ENCODE measurements around the gene KCNK3. TPM values are rescaled to one million over a fixed set of nuclear protein-coding genes. Genes with fewer than 3 reads are reported as not detected.
"Not testable (repeated sequence)": the region's sequence is repeated elsewhere in the genome, so short reads cannot be mapped to it uniquely, and the experiment has no call there.

KCNK3 gene
- total and polyA plus RNA-seq, 2 donors (not counting 3 experiments of a cell fraction or from before 2014, with no cell fraction given), result not detected

DNA sequence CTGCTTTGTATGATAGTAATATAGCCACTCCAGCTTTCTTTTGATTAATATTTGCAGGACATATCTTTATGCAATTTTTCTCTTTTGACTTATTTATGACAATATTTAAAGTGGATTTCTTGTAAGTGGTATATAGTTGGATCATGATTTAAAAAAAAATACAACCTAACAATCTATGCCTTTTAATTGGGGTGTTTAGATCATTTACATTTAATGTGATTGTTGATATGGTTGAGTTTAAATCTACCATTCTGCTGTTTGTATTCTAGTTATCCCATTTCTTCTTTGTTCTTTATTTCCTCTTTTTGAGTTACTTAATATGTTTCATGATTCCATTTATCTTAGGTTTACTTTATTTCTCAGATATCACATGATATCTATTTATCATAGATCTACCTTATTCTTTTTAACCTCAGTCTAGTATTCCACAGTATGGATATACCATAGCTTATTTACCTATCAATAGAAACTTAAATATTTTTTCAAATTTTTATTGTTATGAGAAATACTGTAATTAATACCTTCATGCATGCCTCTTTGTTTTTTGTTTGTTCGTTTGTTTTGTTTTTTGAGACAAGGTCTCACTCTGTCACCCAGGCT lies 32.1 kb upstream of the KCNK3 start:
- no peak for TF ChIP-seq FOS (IDR thresholded peaks at IDR 0.05; ENCODE audit: borderline replicate concordance, insufficient read depth, low read length)
- TF ChIP-seq, protein P1, sequence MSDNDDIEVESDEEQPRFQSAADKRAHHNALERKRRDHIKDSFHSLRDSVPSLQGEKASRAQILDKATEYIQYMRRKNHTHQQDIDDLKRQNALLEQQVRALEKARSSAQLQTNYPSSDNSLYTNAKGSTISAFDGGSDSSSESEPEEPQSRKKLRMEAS (IDR thresholded peaks at IDR 0.05; ENCODE audit: insufficient read depth, insufficient read length), result no peak
- TF ChIP-seq GATA2 (IDR thresholded peaks at IDR 0.05; ENCODE audit: insufficient read depth, insufficient read length, low read depth, low read length), result no peak
- TF ChIP-seq, protein P2, sequence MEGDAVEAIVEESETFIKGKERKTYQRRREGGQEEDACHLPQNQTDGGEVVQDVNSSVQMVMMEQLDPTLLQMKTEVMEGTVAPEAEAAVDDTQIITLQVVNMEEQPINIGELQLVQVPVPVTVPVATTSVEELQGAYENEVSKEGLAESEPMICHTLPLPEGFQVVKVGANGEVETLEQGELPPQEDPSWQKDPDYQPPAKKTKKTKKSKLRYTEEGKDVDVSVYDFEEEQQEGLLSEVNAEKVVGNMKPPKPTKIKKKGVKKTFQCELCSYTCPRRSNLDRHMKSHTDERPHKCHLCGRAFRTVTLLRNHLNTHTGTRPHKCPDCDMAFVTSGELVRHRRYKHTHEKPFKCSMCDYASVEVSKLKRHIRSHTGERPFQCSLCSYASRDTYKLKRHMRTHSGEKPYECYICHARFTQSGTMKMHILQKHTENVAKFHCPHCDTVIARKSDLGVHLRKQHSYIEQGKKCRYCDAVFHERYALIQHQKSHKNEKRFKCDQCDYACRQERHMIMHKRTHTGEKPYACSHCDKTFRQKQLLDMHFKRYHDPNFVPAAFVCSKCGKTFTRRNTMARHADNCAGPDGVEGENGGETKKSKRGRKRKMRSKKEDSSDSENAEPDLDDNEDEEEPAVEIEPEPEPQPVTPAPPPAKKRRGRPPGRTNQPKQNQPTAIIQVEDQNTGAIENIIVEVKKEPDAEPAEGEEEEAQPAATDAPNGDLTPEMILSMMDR (IDR thresholded peaks at IDR 0.05; ENCODE audit: extremely low read depth in 1 of 2, insufficient read depth in 1 of 2, low read depth in 1 of 2, low read length in 2 of 2), result no peak
- no peak for TF ChIP-seq POLR2A (IDR thresholded peaks at IDR 0.05; ENCODE audit: low read depth, low read length)
- TF ChIP-seq EZH2 (IDR thresholded peaks at IDR 0.05; ENCODE audit: borderline replicate concordance, low read depth, low read length, severe bottlenecking), result no peak
- TF ChIP-seq MYC (IDR thresholded peaks at IDR 0.05; ENCODE audit: low read depth, low read length), result no peak
- no peak for TF ChIP-seq POLR2AphosphoS5 (IDR thresholded peaks at IDR 0.05; ENCODE audit: insufficient read depth, low read depth, low read length)
- no peak for TF ChIP-seq JUN (IDR thresholded peaks at IDR 0.05; ENCODE audit: borderline replicate concordance, insufficient read depth, insufficient read length, low read depth)
- no TSS peak for BruUV-seq (replicated peaks)
- CTCF ChIA-PET, result interaction anchor here (1.5 to 1.7 kb wide), 2 partner anchors 10 to 12 kb away, joined by 3 to 9 read pairs; no protein-coding TSS in a partner anchor

DNA sequence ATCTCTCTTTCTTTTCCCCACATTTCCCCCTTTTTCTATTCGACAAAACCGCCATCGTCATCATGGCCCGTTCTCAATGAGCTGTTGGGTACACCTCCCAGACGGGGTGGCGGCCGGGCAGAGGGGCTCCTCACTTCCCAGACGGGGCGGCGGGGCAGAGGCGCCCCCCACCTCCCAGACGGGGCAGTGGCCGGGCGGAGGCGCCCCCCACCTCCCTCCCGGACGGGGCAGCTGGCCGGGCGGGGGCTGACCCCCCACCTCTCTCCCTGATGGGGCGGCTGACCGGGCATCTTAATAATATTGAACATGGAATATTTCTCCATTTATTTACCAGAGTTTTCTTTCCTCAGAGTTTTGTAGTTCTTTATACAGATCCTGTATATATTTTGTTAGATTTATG lies 27.2 kb upstream of the KCNK3 start:
- dilution Hi-C loops (cut with MboI; ENCODE audit: extremely low pct_ligation_motif_present, low sequenced_read_pairs); FAIRE-seq: not testable (repeated sequence)

More for the DNA sequence above, 32.1 kb upstream of the KCNK3 start:
- no peaks in the 10 kb centered on the region for H3K9me1 ChIP-seq (replicated peaks; ENCODE audit: control insufficient read depth, extremely low read depth, insufficient read depth, low read length)
- H3K27me3 ChIP-seq (ENCODE audit: control insufficient read depth in 2 of 2, insufficient read depth in 2 of 2, low read length in 2 of 2), result peaks cover 0 to 4% of the 10 kb centered on the region in 2 experiments
- H3K79me2 ChIP-seq (ENCODE audit: control insufficient read depth, insufficient read depth, low read length), result no peaks in the 10 kb centered on the region
- H3K4me1 ChIP-seq (ENCODE audit: control insufficient read depth, extremely low read depth, insufficient read depth, low read length), result no peaks in the 10 kb centered on the region
- no peaks in the 10 kb centered on the region for H3K36me3 ChIP-seq (ENCODE audit: control insufficient read depth in 2 of 2, extremely low read depth in 1 of 2, insufficient read depth in 2 of 2, low read length in 2 of 2)
- intact Hi-C loops (cut with micrococcal nuclease), result no loop called here
- no peaks in the 10 kb centered on the region for H4K20me1 ChIP-seq (replicated peaks; ENCODE audit: control insufficient read depth, extremely low read depth, insufficient read depth, low read length)
- H3K9ac ChIP-seq (replicated peaks; ENCODE audit: extremely low read depth, insufficient read depth, low read length), result no peak overlapping the region
- H2AFZ ChIP-seq (ENCODE audit: low read depth, low read length), result no peak overlapping the region
- no peak for FAIRE-seq
- no peak overlapping the region for H3K4me3 ChIP-seq (replicated peaks in 1 of 3; ENCODE audit: insufficient read depth in 1 of 3, low read depth in 1 of 3, low read length in 3 of 3)
- dilution Hi-C loops (cut with MboI; ENCODE audit: extremely low pct_ligation_motif_present, low sequenced_read_pairs), result no loop called here
- no peak for DNase-seq (ENCODE audit: low read depth, low spot score)
- no peak overlapping the region for H3K4me2 ChIP-seq (ENCODE audit: insufficient read depth, low read length)
- H3K27ac ChIP-seq (ENCODE audit: insufficient read depth, low read depth, low read length), result no peak overlapping the region
- POLR2A ChIA-PET, result no interaction called here
- no peaks in the 10 kb centered on the region for H3K9me3 ChIP-seq (replicated peaks; ENCODE audit: control insufficient read depth, insufficient read depth, low read length)

More for the DNA sequence above, 27.2 kb upstream of the KCNK3 start:
- H3K9me1 ChIP-seq (replicated peaks; ENCODE audit: control insufficient read depth, extremely low read depth, insufficient read depth, low read length); H3K9me3 ChIP-seq (replicated peaks; ENCODE audit: control insufficient read depth, insufficient read depth, low read length); H3K27ac ChIP-seq (ENCODE audit: insufficient read depth, low read depth, low read length); BruUV-seq (replicated peaks); CTCF ChIA-PET; H3K9ac ChIP-seq (replicated peaks; ENCODE audit: extremely low read depth, insufficient read depth, low read length); H3K27me3 ChIP-seq (ENCODE audit: control insufficient read depth in 2 of 2, insufficient read depth in 2 of 2, low read length in 2 of 2); H4K20me1 ChIP-seq (replicated peaks; ENCODE audit: control insufficient read depth, extremely low read depth, insufficient read depth, low read length); H3K4me1 ChIP-seq (ENCODE audit: control insufficient read depth, extremely low read depth, insufficient read depth, low read length); H3K4me2 ChIP-seq (ENCODE audit: insufficient read depth, low read length); H2AFZ ChIP-seq (ENCODE audit: low read depth, low read length); H3K4me3 ChIP-seq (replicated peaks in 1 of 3; ENCODE audit: insufficient read depth in 1 of 3, low read depth in 1 of 3, low read length in 3 of 3); POLR2A ChIA-PET; H3K36me3 ChIP-seq (ENCODE audit: control insufficient read depth in 2 of 2, extremely low read depth in 1 of 2, insufficient read depth in 2 of 2, low read length in 2 of 2); DNase-seq (ENCODE audit: low read depth, low spot score); intact Hi-C loops (cut with micrococcal nuclease); H3K79me2 ChIP-seq (ENCODE audit: control insufficient read depth, insufficient read depth, low read length): not testable (repeated sequence)

Data from endothelial cell of umbilical vein (primary cell).